NCI-H524 treated with DMSO at 0.1 percent for 48 hours (cell line): ENCODE results near the gene NSRP1.
"Not testable (repeated sequence)": the region's sequence is repeated elsewhere in the genome, so short reads cannot be mapped to it uniquely, and the experiment has no call there.

Source experiments
- DNase-seq: peaks from one replicate; lab custom pipeline; 2025; lab: John Stamatoyannopoulos, UW

Gene NSRP1

DNA sequence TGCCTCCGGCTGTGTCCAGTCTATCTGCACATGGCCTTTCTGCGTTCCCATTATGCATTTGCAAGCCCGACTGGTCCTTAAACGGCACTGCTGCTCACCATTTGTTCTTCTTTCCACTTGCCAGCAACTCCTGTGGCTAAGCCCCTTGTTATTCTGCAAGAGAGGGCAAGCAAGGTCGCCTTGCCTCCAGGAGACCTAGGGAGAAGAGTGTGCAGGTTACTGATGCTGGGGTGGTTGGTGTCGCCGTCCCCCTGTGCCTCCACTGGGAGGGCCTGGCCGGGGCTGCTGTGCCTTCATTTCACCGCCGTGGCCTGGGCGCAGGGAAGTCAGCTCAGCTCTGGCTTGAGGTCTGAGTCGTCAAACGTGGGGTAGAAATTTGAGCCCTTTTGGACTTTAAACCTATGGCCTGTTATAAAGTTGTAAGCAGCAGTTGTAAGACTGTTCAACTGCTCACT, 106.1 kb downstream of the NSRP1 start:
- no peak for DNase-seq

DNA sequence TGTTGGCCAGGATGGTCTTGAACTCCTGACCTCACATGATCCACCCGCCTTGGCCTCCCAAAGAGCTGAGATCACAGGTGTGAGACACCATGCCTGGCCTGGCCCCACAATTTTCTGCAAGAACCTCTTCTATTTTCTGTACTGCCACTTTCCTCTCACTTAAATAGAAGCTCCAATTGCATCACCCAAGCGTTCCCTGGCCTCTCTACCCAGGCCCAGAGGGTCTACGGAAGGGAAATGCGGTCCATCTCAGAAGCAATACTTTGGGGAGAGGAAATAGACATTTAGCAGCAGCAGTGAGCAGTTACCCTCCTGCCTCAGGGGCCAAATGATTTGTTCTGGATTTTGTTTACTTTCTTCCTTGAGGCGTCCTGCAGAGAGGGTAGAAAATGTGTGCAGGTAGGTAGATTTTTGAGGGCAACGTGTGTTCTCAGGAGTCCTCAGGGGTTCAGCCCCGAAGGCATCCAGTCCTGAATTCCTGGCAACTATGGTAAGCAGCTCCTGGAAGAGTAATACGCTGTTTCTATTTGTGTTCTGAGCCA, 107.9 kb downstream of the NSRP1 start:
- no peak for DNase-seq

DNA sequence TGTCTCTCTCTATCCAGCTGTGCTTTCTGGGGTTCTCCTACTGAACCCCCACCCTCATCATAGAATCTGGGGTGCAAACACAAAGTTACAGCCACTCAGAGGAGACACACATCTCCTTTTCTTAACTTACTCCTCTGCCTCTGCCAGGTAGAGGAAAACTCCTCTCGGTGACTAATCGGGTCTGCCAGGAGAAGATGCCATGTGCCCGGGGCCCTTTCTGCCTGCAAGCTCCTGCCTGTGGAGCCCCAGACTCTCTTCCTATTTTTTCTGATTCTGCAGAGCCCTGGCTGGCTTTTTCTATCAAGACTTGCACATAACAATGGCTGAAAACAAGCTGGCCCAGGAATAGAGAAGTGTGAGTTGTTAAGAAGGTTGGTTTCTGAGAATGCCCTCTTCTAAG, 108.5 kb downstream of the NSRP1 start:
- no peak for DNase-seq

DNA sequence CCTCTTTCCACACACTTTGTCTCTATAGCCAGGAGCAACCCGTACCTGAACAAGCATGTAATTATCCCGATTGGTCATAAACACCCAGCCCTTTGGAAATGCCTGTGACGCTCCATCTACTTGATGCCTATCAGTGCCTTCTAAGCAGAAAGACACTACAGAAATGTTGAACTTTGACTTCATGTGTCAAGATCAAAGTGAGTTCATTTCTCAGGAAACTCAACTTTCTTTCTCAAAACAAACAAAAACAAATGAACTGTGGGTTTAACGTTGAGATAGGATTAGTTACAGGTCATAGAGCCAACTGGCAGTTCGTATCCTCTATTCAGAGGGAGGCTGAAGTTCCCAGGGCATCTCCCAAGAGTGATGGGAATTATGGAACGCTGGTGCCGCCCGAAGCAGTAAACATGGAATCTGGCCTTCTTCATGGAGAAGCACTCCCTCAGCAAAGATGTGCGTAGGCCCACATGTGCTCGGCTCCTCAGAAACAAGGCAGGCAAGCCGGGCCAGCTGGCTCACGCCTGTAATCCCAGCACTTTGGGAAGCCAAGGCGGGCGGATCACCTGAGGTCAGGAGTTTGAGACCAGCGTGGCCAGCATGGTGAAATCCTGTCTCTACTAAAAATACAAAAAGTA, 109.4 kb downstream of the NSRP1 start:
- DNase-seq = no peak

DNA sequence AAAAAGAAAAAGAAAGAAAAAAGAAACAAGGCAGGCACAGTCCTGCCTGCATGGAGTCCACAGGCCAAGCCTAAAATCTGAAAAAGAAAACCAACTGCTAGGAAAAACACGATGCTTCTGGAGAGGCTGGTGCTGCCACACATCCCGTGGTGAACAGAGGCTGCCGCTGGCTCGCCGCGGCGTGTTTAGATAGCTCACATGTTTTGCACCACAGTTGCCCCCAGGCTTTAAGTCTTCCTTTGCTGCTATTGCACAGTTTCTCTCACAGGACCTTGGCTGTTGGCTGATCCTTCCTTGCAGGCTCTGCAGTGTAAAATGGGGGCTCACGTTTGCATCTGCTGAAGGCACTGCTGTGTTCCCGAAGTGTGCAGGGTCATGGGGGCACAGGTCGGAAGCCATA, 110.3 kb downstream of the NSRP1 start:
- no peak for DNase-seq

DNA sequence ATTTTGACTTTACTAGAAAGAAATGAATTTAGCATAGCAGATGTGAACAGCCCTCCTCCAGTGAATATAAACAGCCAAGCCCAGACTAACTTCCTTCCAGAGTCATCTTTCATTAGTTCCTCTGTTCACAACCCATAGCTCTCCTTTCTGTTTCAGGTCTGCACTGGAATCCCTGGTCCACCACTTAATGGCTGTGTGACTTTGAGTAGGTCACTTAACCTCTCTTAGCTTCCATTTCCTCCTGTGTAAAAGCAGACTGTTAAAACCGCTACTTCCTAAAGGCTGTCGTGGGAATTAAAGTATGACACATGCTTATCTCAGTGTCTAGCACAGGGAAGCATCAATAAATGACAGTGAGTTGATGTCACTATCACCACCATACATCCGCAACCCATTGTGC, 111.4 kb downstream of the NSRP1 start:
- no peak for DNase-seq

DNA sequence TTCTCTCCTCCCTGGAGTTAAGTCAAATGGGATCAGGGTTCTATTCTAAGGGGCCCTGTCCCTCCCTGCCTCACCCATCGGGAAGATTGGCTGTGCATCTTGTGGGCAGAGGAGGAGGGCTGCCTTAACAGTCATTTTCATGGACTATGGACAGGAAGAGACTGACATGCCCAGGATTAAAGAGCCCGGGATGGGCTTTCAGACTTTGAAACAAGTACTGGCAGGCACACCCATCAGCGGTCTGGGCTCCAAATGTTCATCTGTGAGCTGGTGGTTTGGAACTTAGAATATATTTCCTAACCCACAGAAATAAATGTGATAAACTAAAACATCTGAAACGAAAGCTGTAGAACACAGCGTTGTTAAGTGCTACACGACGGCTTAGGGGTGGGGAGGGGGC, 112.4 kb downstream of the NSRP1 start:
- no peak for DNase-seq

DNA sequence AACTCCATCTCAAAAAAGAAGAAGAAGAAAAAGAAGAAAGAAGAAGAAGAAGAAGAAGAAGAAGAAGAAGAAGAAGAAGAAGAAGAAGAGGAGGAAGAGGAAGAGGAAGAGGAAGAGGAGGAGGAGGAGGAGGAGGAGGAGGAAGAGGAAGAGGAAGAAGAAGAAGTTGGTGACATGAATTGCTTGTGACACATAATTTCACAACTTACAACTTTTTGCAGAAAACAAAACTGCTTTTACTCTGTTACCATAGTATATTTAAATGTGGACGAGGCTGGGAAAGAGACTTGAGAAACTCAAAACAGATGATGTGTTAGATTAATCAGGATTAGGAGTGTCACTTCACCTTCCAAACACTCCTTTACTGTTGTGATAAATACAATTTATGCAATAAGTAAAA, 113.4 kb downstream of the NSRP1 start:
- not testable (repeated sequence) for DNase-seq

DNA sequence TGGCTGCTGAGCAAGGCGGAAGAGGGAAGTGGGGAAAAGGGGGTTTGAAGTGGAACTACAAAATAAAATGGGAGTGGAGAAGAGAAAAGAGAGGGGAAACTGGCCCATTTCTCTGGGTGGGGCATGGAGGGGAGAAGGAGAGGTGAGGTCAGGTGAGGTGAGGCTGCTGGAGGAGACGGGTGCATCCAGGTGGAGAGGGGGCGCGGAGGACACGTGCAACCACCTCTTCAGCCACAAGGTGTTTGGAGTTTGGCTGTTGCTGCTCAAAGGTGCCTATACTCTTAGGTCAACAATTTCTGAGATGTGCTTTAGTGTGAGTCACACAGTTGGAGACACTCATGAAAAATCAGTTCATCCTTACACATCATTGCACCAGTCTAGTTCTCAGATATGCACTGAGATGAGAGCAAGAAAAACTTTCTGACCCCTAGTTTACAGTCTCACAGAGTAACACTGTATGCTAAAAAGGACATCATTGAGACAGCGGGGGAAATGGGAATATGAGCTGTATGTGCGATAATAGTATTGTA, 114.0 kb downstream of the NSRP1 start:
- no peak for DNase-seq

DNA sequence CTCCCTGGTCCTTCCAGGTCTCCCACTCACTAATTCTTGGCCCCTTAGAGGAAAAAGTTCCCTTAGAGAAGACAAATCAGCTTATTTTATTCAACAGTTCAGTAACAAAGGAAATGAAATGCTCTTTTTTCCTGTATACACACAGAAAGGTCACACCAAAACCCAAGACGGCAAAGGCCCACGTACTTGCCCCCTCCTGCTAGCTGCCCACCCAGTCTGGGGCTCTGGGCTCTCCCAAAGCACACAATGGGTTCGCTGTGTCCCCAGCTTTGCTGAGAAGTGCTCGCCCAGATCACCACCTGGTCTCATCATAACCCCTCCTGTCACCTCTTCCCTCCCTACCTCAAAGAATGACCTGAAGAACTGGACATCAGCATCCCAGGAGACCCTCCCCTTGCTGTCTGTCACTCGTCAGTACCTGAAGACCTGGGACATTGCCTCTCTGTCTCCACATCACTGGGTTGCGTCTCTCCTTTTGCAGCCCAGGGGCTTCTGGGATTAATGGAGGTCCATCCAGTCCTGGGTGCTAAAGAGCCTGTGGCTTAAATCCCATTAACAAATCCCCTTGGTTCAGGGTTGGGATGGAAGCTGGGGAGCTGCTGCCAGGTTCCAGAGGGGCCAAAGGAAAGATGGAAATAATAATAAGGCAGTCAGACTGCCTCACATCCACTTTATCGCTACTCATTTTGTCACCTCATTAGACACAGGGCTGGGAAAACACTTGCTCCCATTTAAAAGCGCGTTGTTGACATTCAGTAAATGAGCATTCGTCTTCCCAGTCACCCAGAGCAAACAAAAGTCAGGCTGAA, 115.6 kb downstream of the NSRP1 start:
- no peak for DNase-seq

DNA sequence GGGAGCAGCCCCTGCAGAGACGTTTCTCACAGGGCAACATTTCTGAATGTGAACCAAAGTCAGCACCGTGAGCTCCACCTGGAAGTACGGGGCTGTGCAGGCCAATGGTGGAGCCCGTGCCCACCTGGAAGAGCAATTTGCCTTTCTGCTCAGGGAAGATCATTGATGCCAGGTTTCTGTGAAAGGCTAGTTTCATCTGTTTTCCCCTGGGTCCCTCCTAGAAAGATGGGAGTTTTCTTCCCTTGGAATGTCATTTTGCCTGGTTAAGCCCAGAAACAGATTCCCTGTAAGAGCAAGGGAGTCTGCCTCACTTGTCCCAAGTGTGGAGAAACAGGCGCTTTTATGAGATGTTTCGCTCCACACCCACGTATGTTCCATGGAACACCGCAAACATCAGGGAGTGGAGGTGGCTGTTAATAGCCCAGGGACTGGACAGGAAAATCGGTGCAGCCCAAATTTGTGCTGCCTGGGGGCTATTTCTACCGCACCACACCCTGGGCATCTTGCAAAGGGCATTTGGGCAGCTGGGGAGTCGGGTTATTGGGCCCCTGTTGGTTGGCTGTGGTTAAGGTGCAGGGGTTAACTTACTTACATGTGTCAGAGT, 116.3 kb downstream of the NSRP1 start:
- DNase-seq = no peak

DNA sequence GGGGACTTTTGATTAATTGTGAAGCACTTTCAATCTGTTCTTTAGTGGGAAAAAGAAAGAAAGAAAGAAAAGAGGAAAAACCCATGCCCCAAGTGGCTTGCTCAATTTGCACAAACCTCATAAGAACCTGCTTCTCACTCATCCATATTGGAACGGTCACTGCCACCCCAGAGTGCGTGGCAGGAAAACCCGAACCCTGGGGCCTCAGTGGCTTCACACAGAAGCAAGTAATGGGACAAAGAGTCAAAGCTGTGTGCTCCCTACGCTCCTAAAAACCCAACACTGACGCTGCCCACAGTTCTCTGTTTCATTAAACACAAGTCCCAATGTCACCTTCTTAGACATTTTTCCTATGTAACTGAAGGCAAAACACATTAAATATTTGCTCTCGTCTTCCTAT, 117.7 kb downstream of the NSRP1 start:
- DNase-seq = no peak

DNA sequence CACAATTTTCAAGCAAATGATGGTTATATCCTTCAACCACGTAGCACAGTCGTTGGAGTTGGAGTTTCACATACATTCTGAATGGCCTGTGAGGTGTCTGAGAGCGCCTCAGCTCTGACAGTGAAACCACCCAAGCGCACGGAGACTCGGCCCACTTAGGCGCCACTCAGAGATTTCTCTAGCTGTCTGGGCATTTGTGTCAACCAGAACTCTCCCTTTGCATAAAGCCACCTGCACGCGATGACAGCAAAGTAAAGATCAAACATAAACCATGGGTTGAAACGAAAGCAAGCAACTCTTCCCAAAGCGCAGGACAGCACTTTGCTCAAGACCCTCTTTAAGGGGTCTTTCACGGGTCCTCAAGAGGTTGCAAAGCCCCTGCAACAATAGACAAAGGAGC, 118.3 kb downstream of the NSRP1 start:
- DNase-seq = no peak

DNA sequence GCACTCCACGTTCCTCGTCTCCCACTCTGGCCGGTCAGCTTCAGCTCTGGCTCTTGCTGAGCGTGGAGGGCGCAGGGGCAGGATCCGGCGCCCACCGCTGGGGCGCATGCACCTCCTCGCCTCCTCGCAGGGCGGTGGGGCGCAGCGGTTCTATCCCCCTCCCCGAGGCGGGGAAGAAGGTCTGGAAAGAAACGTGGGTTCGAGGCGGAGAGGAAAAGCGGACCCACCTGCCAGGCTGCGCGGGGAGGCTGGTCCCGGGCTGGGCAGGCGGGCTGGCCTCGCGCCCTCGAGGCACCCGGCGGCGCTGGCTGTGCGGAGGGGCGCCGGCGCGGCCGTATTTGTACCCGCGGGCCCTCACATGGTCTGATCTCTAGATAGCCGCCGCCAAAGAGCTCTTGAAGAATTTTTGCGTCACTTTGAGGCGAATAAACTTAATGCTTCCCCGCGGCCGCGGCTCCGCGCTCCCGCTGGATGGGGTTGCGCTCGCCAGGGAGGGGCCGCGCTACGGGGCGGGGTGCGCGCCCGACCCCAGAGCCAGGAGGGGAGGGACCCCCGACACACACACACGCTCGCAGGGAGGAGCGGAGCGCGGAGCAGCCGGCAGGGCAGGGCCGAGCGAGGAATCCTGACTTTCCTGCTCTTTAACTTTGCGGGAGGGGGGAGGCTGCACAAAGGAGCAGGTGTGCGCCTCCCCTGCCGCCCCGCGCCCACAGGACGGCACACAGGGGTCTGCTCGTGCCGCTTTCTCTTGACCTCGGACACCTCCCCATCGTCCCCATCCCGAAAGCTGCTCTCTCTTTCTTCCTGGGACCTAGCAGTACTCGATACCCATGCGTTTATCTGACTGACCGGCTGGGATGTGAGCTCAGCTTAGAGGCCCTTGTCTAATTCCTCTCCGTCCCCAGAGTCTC, 119.0 kb downstream of the NSRP1 start, which contains the start of gene SLC6A4:
SLC6A4 (minus strand) TSS at position 312 of the 911 bp plus-strand sequence. CDS start 13,739 bp downstream, outside the sequence.
- DNase-seq = no peak
